ENCODE results near the gene CD82.

GRCh38 chr11:44626645-44627044 lies 61.2 kb downstream of the CD82 start:
- TF ChIP-seq, protein P1, sequence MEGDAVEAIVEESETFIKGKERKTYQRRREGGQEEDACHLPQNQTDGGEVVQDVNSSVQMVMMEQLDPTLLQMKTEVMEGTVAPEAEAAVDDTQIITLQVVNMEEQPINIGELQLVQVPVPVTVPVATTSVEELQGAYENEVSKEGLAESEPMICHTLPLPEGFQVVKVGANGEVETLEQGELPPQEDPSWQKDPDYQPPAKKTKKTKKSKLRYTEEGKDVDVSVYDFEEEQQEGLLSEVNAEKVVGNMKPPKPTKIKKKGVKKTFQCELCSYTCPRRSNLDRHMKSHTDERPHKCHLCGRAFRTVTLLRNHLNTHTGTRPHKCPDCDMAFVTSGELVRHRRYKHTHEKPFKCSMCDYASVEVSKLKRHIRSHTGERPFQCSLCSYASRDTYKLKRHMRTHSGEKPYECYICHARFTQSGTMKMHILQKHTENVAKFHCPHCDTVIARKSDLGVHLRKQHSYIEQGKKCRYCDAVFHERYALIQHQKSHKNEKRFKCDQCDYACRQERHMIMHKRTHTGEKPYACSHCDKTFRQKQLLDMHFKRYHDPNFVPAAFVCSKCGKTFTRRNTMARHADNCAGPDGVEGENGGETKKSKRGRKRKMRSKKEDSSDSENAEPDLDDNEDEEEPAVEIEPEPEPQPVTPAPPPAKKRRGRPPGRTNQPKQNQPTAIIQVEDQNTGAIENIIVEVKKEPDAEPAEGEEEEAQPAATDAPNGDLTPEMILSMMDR (IDR thresholded peaks at IDR 0.05; ENCODE audit: low read depth, low read length): no peak
- TF ChIP-seq EZH2phosphoT487 (IDR thresholded peaks at IDR 0.05; ENCODE audit: low read depth): no peak

Data from OCI-LY3 (cell line).